GM19328 (cell line): ENCODE data around the gene NEBL.
"Not testable (repeated sequence)": the region's sequence is repeated elsewhere in the genome, so short reads cannot be mapped to it uniquely, and the experiment has no call there.

Source experiments
- ATAC-seq: cut with Tn5 transposase; IDR thresholded peaks from one replicate; pipeline ENCODE4 v1.9.1; 2021; ENCODE audit warnings: mild to moderate bottlenecking, moderate library complexity; ENCODE audit not compliant: unreplicated experiment

The NEBL gene

GRCh38 chr10:20897146-20897825 is at the start of gene NEBL:
Gene NEBL (minus strand): TSS chr10:20897311. CDS start chr10:20897205, 106 bp downstream.
- ATAC-seq: no peak

- ATAC-seq: no peak
These were observed 48.6 kb upstream of the NEBL start for GRCh38 chr10:20945546-20946332.

- ATAC-seq: no peak
These were observed 47.8 kb upstream of the NEBL start for GRCh38 chr10:20944789-20945502.

GRCh38 chr10:20939414-20939813 is 42.3 kb upstream of the NEBL start:
- not testable (repeated sequence) for ATAC-seq

GRCh38 chr10:20936396-20936795 is 39.3 kb upstream of the NEBL start:
- ATAC-seq: no peak

GRCh38 chr10:20935931-20936330 is 38.8 kb upstream of the NEBL start:
- no peak for ATAC-seq

GRCh38 chr10:20935301-20935700 is 38.2 kb upstream of the NEBL start:
- ATAC-seq: no peak

- no peak for ATAC-seq
These were observed 36.6 kb upstream of the NEBL start for GRCh38 chr10:20933705-20934104.

GRCh38 chr10:20932606-20933126 is 35.6 kb upstream of the NEBL start:
- ATAC-seq: no peak

- ATAC-seq: no peak
These were observed 34.2 kb upstream of the NEBL start for GRCh38 chr10:20931156-20931795.

- ATAC-seq: no peak
These were observed 30.3 kb upstream of the NEBL start for GRCh38 chr10:20927456-20927855.

GRCh38 chr10:20922451-20922850 is 25.3 kb upstream of the NEBL start:
- ATAC-seq: no peak

GRCh38 chr10:20922033-20922432 is 24.9 kb upstream of the NEBL start:
- no peak for ATAC-seq

GRCh38 chr10:20920061-20920460 is 22.9 kb upstream of the NEBL start:
- ATAC-seq: no peak

GRCh38 chr10:20919481-20919880 is 22.4 kb upstream of the NEBL start:
- ATAC-seq: no peak

GRCh38 chr10:20916976-20917375 is 19.9 kb upstream of the NEBL start:
- no peak for ATAC-seq

- no peak for ATAC-seq
These were observed 15.9 kb upstream of the NEBL start for GRCh38 chr10:20912969-20913368.

GRCh38 chr10:20911626-20912025 is 14.5 kb upstream of the NEBL start:
- ATAC-seq: no peak

GRCh38 chr10:20909801-20910200 is 12.7 kb upstream of the NEBL start:
- ATAC-seq: no peak

- ATAC-seq: no peak
These were observed 11.3 kb upstream of the NEBL start for GRCh38 chr10:20908391-20908790.
